AG04450 (cell line): ENCODE data around the gene MATR3. TPM values are rescaled to one million over a fixed set of nuclear protein-coding genes. Genes with fewer than 3 reads are reported as not detected.
"Not testable (repeated sequence)": the region's sequence is repeated elsewhere in the genome, so short reads cannot be mapped to it uniquely, and the experiment has no call there.

Experiments
- CTCF ChIA-PET: fragments of 300-600, 350-600 bp; formaldehyde crosslinking; extraction: SDS; loops from one replicate; lab custom pipeline; 2022; ENCODE audit warnings: antibody characterized with exemption, inconsistent platforms; lab: Charles Lee
- POLR2A ChIA-PET: fragments of 350-600 bp; formaldehyde crosslinking; extraction: SDS; loops from one replicate; lab custom pipeline; 2021; ENCODE audit warnings: antibody characterized with exemption, inconsistent platforms; lab: Yijun Ruan, JAX
- DNase-seq: peaks from one replicate; pipeline ENCODE4 v3.0.0-alpha.2; 2011; ENCODE audit warnings: low read depth, low spot score
- H3K27ac ChIP-seq: one replicate; pipeline ENCODE4 v1.5.1; 2012; ENCODE audit warnings: low read depth, low read length, control low read depth
- H3K27me3 ChIP-seq: one replicate; pipeline ENCODE4 v1.6.0; 2012; ENCODE audit warnings: low read length; ENCODE audit not compliant: control insufficient read depth, insufficient read depth
- H3K4me3 ChIP-seq: 2 replicates; pipeline ENCODE4 v1.5.1; 2011; ENCODE audit warnings: mild to moderate bottlenecking, low read depth, low read length, control low read depth
- H3K9me3 ChIP-seq: 2 replicates; pipeline ENCODE4 v1.5.1; 2012; ENCODE audit warnings: low read length; ENCODE audit not compliant: control insufficient read depth, insufficient read depth
- polyA plus RNA-seq: library from polyadenylated mRNA; depleted of rRNA; stranded (reverse); fragments of >200 nt; gene quantifications from 2 replicates; pipeline ENCODE4 v1.2.3, GENCODE V29; 2011
- TF ChIP-seq, protein P1 (sequence below): IDR thresholded peaks from 2 replicates; pipeline ENCODE4 v1.5.1; 2011; ENCODE audit warnings: low read depth, low read length, control low read depth, inconsistent platforms

The MATR3 gene
- polyA plus RNA-seq, 1 experiment: 166 TPM

DNA sequence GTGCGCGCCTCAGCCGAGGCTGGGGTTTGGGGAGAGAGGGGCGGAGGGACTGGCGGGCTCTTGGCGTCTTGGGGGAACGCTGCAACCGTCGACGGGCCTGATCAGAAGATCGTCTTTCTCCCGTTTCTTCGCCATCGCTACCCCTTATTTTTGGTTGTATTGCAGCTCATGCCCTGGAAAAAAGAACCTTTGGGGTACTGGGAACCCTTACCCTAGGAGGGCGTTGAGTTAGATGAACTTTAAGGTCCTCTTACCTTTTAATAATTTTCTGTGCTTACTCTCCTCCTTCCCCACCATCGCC, 48.8 kb downstream of the MATR3 start:
- CTCF ChIA-PET: interaction anchor here (0.6 to 1.8 kb wide), 15 partner anchors 9 to 942 kb away, joined by 3 to 15 read pairs (median 4); partner anchors contain the start of genes MATR3 and SPATA24
- peak overlapping the region; percentile 99 for H3K27ac ChIP-seq
- no peaks in the 10 kb centered on the region for H3K27me3 ChIP-seq
- no peaks in the 10 kb centered on the region; the same call in 1 of the 2 replicates for H3K9me3 ChIP-seq
- no peak for DNase-seq
- POLR2A ChIA-PET: interaction anchor here (0.6 to 2.1 kb wide), 19 partner anchors 10 to 767 kb away, joined by 3 to 27 read pairs (median 4); partner anchors contain the start of genes HSPA9, MATR3 and SPATA24
- peak overlapping the region; percentile 100 for H3K4me3 ChIP-seq
- TF ChIP-seq, protein P1, sequence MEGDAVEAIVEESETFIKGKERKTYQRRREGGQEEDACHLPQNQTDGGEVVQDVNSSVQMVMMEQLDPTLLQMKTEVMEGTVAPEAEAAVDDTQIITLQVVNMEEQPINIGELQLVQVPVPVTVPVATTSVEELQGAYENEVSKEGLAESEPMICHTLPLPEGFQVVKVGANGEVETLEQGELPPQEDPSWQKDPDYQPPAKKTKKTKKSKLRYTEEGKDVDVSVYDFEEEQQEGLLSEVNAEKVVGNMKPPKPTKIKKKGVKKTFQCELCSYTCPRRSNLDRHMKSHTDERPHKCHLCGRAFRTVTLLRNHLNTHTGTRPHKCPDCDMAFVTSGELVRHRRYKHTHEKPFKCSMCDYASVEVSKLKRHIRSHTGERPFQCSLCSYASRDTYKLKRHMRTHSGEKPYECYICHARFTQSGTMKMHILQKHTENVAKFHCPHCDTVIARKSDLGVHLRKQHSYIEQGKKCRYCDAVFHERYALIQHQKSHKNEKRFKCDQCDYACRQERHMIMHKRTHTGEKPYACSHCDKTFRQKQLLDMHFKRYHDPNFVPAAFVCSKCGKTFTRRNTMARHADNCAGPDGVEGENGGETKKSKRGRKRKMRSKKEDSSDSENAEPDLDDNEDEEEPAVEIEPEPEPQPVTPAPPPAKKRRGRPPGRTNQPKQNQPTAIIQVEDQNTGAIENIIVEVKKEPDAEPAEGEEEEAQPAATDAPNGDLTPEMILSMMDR: no peak

DNA sequence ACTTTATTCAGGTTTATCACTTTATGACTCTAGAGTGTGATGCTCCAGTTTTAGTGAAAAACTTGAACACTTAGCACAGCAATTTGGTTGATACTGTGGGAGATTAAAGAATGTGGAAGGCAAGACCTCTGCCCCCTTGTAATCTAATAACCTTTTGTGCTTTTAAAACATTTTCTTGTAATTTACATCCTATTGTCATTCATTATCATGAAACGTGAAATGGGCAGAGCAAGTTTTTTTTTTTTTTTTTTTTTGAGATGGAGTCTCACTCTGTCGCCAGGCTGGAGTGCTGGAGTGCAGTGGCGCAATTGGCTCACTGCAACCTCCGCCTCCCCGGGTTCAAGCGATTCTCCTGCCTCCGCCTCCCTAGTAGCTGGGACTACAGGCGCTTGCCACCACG, 49.9 kb downstream of the MATR3 start:
- no peaks in the 10 kb centered on the region; the same call in 1 of the 2 replicates for H3K9me3 ChIP-seq
- CTCF ChIA-PET: no interaction called here
- H3K4me3 ChIP-seq: peak overlapping the region; percentile 100
- H3K27ac ChIP-seq: no peak overlapping the region
- DNase-seq: no peak
- H3K27me3 ChIP-seq: no peaks in the 10 kb centered on the region
- TF ChIP-seq, protein P1: no peak
- POLR2A ChIA-PET: no interaction called here

DNA sequence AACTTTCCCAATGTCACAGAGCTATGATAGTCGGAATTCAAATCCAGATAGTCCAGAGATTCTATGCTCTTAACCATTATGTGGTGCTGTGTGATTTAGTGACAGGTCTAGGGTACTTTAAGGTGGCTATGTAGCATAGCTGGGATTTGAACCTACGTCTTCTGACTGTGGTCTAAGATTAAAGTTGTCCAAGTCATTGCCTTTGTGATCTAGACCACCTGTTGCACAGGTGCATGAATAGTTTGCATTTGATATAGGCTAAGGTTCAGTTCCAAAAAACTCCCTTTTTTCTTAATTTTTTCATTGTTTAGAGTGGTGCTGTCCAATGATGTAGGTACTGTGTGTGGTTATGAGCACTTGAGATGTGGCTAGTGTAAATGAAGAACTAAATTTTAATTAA, 50.6 kb downstream of the MATR3 start:
- TF ChIP-seq, protein P1: no peak
- ChIA-PET POLR2A (interaction anchor here (0.8 kb wide), 1 partner anchor 51 kb away, joined by 3 read pairs; the partner anchor contains the start of gene MATR3), CTCF (no interaction called here)
- H3K27me3 ChIP-seq: no peaks in the 10 kb centered on the region
- no peaks in the 10 kb centered on the region; the same call in 1 of the 2 replicates for H3K9me3 ChIP-seq
- H3K27ac ChIP-seq: no peak overlapping the region
- no peak overlapping the region; the same call in 1 of the 2 replicates for H3K4me3 ChIP-seq
- no peak for DNase-seq

DNA sequence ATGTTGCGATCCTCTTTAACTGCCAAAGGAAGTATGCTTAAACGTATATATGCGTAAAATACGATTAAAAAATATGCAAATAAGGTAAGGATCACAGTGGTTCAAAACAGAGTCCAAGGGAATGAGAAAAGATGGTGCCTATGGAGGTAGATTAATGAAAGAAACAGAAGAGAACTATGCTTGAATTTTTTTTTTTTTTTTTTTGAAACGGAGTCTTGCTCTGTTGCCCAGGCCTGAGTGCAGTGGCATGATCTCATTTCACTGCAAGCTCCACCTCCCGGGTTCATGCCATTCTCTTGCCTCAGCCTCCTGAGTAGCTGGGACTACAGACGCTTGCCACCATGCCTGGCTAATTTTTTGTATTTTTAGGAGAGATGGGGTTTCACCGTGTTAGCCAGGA, 51.9 kb downstream of the MATR3 start:
- H3K27me3 ChIP-seq, H3K9me3 ChIP-seq, H3K27ac ChIP-seq, DNase-seq, POLR2A ChIA-PET, H3K4me3 ChIP-seq, CTCF ChIA-PET: not testable (repeated sequence)

DNA sequence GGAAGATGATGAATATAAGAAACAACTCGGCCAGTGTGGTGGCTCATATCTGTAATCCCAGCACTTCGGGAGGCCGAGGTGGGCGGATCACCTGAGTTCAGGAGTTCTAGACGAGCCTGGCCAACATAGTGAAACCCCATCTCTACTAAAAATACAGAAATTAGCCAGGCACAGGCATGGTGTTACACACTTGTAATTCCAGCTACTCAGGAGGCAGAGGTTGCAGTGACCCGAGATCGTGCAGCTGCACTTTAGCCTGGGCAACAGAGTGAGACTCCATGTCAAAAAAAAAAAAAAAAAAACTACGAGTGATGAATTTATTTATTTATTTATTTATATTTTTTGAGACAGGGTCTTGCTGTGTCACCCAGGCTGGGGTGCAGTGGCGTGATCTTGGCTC, 54.3 kb downstream of the MATR3 start:
- H3K9me3 ChIP-seq, H3K27me3 ChIP-seq, H3K4me3 ChIP-seq, H3K27ac ChIP-seq, CTCF ChIA-PET, DNase-seq: not testable (repeated sequence)
- POLR2A ChIA-PET: interaction anchor here (0.6 kb wide), 1 partner anchor 15 kb away, joined by 3 read pairs; no protein-coding TSS in a partner anchor

DNA sequence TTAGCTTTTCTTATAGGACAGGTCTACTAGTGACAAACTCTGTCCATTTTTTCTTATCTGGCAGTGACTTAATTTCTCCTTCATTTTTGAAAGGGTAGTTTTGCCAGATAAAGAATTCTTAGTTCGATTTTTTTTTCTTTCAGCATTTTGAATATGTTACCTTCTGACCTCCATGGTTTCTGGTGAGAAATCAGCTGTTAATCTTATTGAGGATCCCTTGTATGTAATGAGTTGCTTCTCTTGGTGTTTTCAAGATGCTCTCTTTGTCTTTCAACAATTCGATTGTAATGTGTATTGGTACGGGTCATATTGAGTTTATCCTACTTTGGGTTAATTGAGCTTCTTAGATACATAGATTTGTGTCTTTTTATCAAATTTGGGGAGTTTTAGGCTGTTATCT, 60.6 kb downstream of the MATR3 start:
- TF ChIP-seq, protein P1: no peak
- H3K9me3 ChIP-seq: peaks cover 3% of the 10 kb centered on the region; the same call in 1 of the 2 replicates
- no peak overlapping the region for H3K4me3 ChIP-seq
- no peak overlapping the region for H3K27ac ChIP-seq
- DNase-seq: no peak
- CTCF ChIA-PET: interaction anchor here (1.3 kb wide), 1 partner anchor 12 kb away, joined by 3 read pairs; no protein-coding TSS in a partner anchor
- POLR2A ChIA-PET: no interaction called here
- H3K27me3 ChIP-seq: no peaks in the 10 kb centered on the region

DNA sequence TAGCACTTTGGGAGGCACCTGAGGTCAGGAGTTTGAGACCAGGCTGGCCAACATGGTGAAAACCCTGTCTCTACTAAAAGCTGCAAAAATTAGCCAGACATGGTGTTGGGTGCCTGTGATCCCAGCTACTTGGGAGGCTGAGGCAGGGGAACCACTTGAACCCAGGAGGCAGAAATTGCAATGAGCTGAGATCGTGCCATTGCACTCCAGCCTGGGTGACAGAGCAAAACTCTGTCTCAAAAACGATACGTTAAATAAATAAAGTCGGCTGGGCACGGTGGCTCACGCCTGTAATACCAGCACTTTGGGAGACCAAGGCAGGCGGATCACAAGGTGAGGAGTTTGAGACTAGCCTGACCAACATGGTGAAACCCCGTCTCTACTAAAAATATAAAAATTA, 62.4 kb downstream of the MATR3 start:
- H3K4me3 ChIP-seq, H3K9me3 ChIP-seq, H3K27me3 ChIP-seq, DNase-seq, H3K27ac ChIP-seq, POLR2A ChIA-PET: not testable (repeated sequence)
- CTCF ChIA-PET: interaction anchor here (0.6 to 3.0 kb wide), 2 partner anchors 14 to 44 kb away, joined by 3 to 15 read pairs; partner anchors contain the start of gene PAIP2
